Activated CD4-positive, alpha-beta memory T cell treated with anti-CD3 and anti-CD28 coated beads for 36 hours (primary cell): ENCODE results near the gene FREM1. TPM values are rescaled to one million over a fixed set of nuclear protein-coding genes. Genes with fewer than 3 reads are reported as not detected.

Source experiments
- CTCF ChIA-PET: fragments of 350-600 bp; sonication (Branson Sonifier 250); formaldehyde crosslinking; loops from one replicate; lab custom pipeline; 2021; ENCODE audit warnings: antibody characterized with exemption, inconsistent platforms; lab: Charles Lee
- POLR2A ChIA-PET: fragments of 350-600 bp; sonication (Branson Sonifier 250); formaldehyde crosslinking; loops from one replicate; lab custom pipeline; 2021; ENCODE audit warnings: antibody characterized with exemption; lab: Charles Lee
- DNase-seq: peaks from one replicate; pipeline ENCODE4 v3.0.0-alpha.2; 2020
- H3K27ac Mint-ChIP-seq: one replicate; pipeline ENCODE4 v1.8.0; 2021; ENCODE audit warnings: mixed read lengths
- H3K27me3 Mint-ChIP-seq: one replicate; pipeline ENCODE4 v1.8.0; 2021; ENCODE audit warnings: mixed read lengths
- H3K36me3 Mint-ChIP-seq: one replicate; pipeline ENCODE4 v1.8.0; 2021; ENCODE audit warnings: mixed read lengths
- H3K4me1 Mint-ChIP-seq: one replicate; pipeline ENCODE4 v1.8.0; 2021; ENCODE audit warnings: low read depth, mixed read lengths
- H3K4me3 Mint-ChIP-seq: one replicate; pipeline ENCODE4 v1.8.0; 2021; ENCODE audit warnings: mild to moderate bottlenecking, mixed read lengths
- H3K9me3 Mint-ChIP-seq: one replicate; pipeline ENCODE4 v1.8.0; 2021; ENCODE audit warnings: mixed read lengths
- intact Hi-C: fragments of 100-400 bp; cut with micrococcal nuclease; formaldehyde crosslinking; loops from one replicate; pipeline ENCODE4 v1.15.1; 2023
- total RNA-seq, 2 experiments: library from RNA; stranded (reverse); gene quantifications; one replicate each; pipeline ENCODE4 v1.2.3, GENCODE V29; 2021

FREM1 gene
- total RNA-seq, 2 experiments from 2014 or later = not detected

GRCh38 chr9:14888272-14888671 lies 22.0 kb downstream of the FREM1 start:
- H3K36me3 Mint-ChIP-seq = no peaks in the 10 kb centered on the region
- POLR2A ChIA-PET = no interaction called here
- H3K27me3 Mint-ChIP-seq = peaks cover 4% of the 10 kb centered on the region
- H3K27ac Mint-ChIP-seq = no peak overlapping the region
- intact Hi-C loops = no loop called here
- H3K4me3 Mint-ChIP-seq = no peak overlapping the region
- H3K9me3 Mint-ChIP-seq = no peaks in the 10 kb centered on the region
- DNase-seq = no peak
- CTCF ChIA-PET = no interaction called here
- no peaks in the 10 kb centered on the region for H3K4me1 Mint-ChIP-seq

- Mint-ChIP-seq H3K4me3 (no peak overlapping the region), H3K27me3 (peaks cover 4% of the 10 kb centered on the region), H3K27ac (no peak overlapping the region), H3K4me1 (no peaks in the 10 kb centered on the region), H3K36me3 (no peaks in the 10 kb centered on the region), H3K9me3 (no peaks in the 10 kb centered on the region)
- POLR2A ChIA-PET = no interaction called here
- intact Hi-C loops = no loop called here
- CTCF ChIA-PET = interaction anchor here (1.6 kb wide), 1 partner anchor 248 kb away, joined by 3 read pairs; no protein-coding TSS in a partner anchor
- DNase-seq = no peak
Measured at GRCh38 chr9:14887149-14887548, 23.1 kb downstream of the FREM1 start.

- Mint-ChIP-seq H3K4me1 (no peaks in the 10 kb centered on the region), H3K27me3 (peaks cover 3% of the 10 kb centered on the region), H3K36me3 (no peaks in the 10 kb centered on the region), H3K27ac (no peak overlapping the region), H3K9me3 (no peaks in the 10 kb centered on the region), H3K4me3 (no peak overlapping the region)
- no peak for DNase-seq
- ChIA-PET CTCF (no interaction called here), POLR2A (no interaction called here)
- intact Hi-C loops = no loop called here
Measured at GRCh38 chr9:14883310-14883944, 26.8 kb downstream of the FREM1 start.

GRCh38 chr9:14882090-14882489 lies 28.1 kb downstream of the FREM1 start:
- ChIA-PET POLR2A (interaction anchor here (0.6 kb wide), 1 partner anchor 27 kb away, joined by 3 read pairs; no protein-coding TSS in a partner anchor), CTCF (no interaction called here)
- H3K27ac Mint-ChIP-seq = no peak overlapping the region
- no peak for DNase-seq
- H3K9me3 Mint-ChIP-seq = no peaks in the 10 kb centered on the region
- H3K36me3 Mint-ChIP-seq = no peaks in the 10 kb centered on the region
- H3K4me3 Mint-ChIP-seq = no peak overlapping the region
- peaks cover 8% of the 10 kb centered on the region for H3K27me3 Mint-ChIP-seq
- H3K4me1 Mint-ChIP-seq = no peaks in the 10 kb centered on the region
- intact Hi-C loops = no loop called here

- Mint-ChIP-seq H3K9me3 (no peaks in the 10 kb centered on the region), H3K27me3 (peaks cover 10% of the 10 kb centered on the region), H3K27ac (no peak overlapping the region), H3K36me3 (no peaks in the 10 kb centered on the region), H3K4me3 (no peak overlapping the region), H3K4me1 (no peaks in the 10 kb centered on the region)
- POLR2A ChIA-PET = no interaction called here
- CTCF ChIA-PET = no interaction called here
- DNase-seq = no peak
- intact Hi-C loops = no loop called here
Measured at GRCh38 chr9:14881006-14881405, 29.2 kb downstream of the FREM1 start.

- intact Hi-C loops = no loop called here
Measured at GRCh38 chr9:14870090-14870489, 40.1 kb downstream of the FREM1 start.

GRCh38 chr9:14869671-14870070 lies 40.6 kb downstream of the FREM1 start:
- Mint-ChIP-seq H3K4me3 (no peak overlapping the region), H3K9me3 (no peaks in the 10 kb centered on the region), H3K36me3 (no peaks in the 10 kb centered on the region), H3K27ac (no peak overlapping the region), H3K27me3 (peaks cover 3% of the 10 kb centered on the region), H3K4me1 (no peaks in the 10 kb centered on the region)
- no peak for DNase-seq
- intact Hi-C loops = no loop called here
- CTCF ChIA-PET = no interaction called here
- POLR2A ChIA-PET = no interaction called here

More at GRCh38 chr9:14870090-14870489, 40.1 kb downstream of the FREM1 start:
- no peak overlapping the region for H3K27ac Mint-ChIP-seq
- peaks cover 3% of the 10 kb centered on the region for H3K27me3 Mint-ChIP-seq
- ChIA-PET POLR2A (no interaction called here), CTCF (no interaction called here)
- H3K9me3 Mint-ChIP-seq = no peaks in the 10 kb centered on the region
- no peak for DNase-seq
- no peaks in the 10 kb centered on the region for H3K4me1 Mint-ChIP-seq
- no peaks in the 10 kb centered on the region for H3K36me3 Mint-ChIP-seq
- H3K4me3 Mint-ChIP-seq = no peak overlapping the region

GRCh38 chr9:14868772-14869583 lies 41.2 kb downstream of the FREM1 start:
- ChIA-PET CTCF (no interaction called here), POLR2A (no interaction called here)
- H3K36me3 Mint-ChIP-seq = no peaks in the 10 kb centered on the region
- H3K27ac Mint-ChIP-seq = no peak overlapping the region
- no peaks in the 10 kb centered on the region for H3K9me3 Mint-ChIP-seq
- DNase-seq = no peak
- intact Hi-C loops = no loop called here
- peaks cover 2% of the 10 kb centered on the region for H3K27me3 Mint-ChIP-seq
- H3K4me3 Mint-ChIP-seq = no peak overlapping the region
- H3K4me1 Mint-ChIP-seq = no peaks in the 10 kb centered on the region

GRCh38 chr9:14868418-14868771 lies 41.8 kb downstream of the FREM1 start:
- H3K4me1 Mint-ChIP-seq = no peaks in the 10 kb centered on the region
- H3K9me3 Mint-ChIP-seq = no peaks in the 10 kb centered on the region
- no peak overlapping the region for H3K4me3 Mint-ChIP-seq
- POLR2A ChIA-PET = no interaction called here
- intact Hi-C loops = no loop called here
- CTCF ChIA-PET = no interaction called here
- DNase-seq = no peak
- no peaks in the 10 kb centered on the region for H3K27me3 Mint-ChIP-seq
- no peak overlapping the region for H3K27ac Mint-ChIP-seq
- no peaks in the 10 kb centered on the region for H3K36me3 Mint-ChIP-seq

- Mint-ChIP-seq H3K4me1 (no peaks in the 10 kb centered on the region), H3K27ac (no peak overlapping the region), H3K4me3 (no peak overlapping the region), H3K9me3 (no peaks in the 10 kb centered on the region), H3K27me3 (no peaks in the 10 kb centered on the region), H3K36me3 (no peaks in the 10 kb centered on the region)
- POLR2A ChIA-PET = no interaction called here
- CTCF ChIA-PET = no interaction called here
- intact Hi-C loops = no loop called here
- no peak for DNase-seq
Measured at GRCh38 chr9:14866200-14866749, 44.0 kb downstream of the FREM1 start.

- no peak for DNase-seq
- H3K27me3 Mint-ChIP-seq = no peaks in the 10 kb centered on the region
- ChIA-PET POLR2A (no interaction called here), CTCF (no interaction called here)
- no peaks in the 10 kb centered on the region for H3K36me3 Mint-ChIP-seq
- no peaks in the 10 kb centered on the region for H3K4me1 Mint-ChIP-seq
- intact Hi-C loops = no loop called here
- H3K4me3 Mint-ChIP-seq = no peak overlapping the region
- no peak overlapping the region for H3K27ac Mint-ChIP-seq
- no peaks in the 10 kb centered on the region for H3K9me3 Mint-ChIP-seq
Measured at GRCh38 chr9:14864309-14864708, 45.9 kb downstream of the FREM1 start.

- intact Hi-C loops = no loop called here
- H3K4me1 Mint-ChIP-seq = no peaks in the 10 kb centered on the region
- H3K27ac Mint-ChIP-seq = no peak overlapping the region
- no peaks in the 10 kb centered on the region for H3K27me3 Mint-ChIP-seq
- no peak for DNase-seq
- POLR2A ChIA-PET = no interaction called here
- CTCF ChIA-PET = no interaction called here
- H3K4me3 Mint-ChIP-seq = no peak overlapping the region
- no peaks in the 10 kb centered on the region for H3K9me3 Mint-ChIP-seq
- H3K36me3 Mint-ChIP-seq = no peaks in the 10 kb centered on the region
Measured at GRCh38 chr9:14863402-14863801, 46.8 kb downstream of the FREM1 start.
